ENCODE measurements around the gene PRTN3.

DNA sequence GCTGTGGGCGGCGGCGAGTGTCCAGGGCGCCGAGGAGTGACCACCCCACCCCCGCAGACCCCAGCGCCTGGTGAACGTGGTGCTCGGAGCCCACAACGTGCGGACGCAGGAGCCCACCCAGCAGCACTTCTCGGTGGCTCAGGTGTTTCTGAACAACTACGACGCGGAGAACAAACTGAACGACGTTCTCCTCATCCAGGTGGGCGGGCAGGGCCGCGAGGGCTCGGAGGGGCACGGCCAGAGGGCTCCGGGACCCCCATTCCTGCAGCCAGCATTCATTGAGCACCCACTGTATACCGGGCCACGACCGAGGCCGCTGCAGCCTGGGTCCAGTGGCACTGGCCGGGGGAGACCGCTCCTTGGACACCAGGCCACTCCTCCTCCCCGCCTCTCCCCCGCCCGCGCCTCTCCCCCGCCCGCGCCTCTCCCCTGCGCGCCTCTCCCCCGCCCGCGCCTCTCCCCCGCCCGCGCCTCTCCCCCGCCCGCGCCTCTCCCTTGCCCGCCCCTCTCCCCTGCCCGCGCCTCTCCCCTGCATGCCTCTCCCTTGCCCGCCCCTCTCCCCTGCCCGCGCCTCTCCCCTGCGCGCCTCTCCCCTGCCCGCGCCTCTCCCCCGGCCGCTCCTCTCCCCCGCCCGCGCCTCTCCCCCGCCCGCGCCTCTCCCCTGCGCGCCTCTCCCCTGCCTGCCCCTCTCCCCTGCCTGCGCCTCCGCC is 3.2 kb downstream of the PRTN3 start:
- no peak for TF ChIP-seq SPI1 (IDR thresholded peaks at IDR 0.05; ENCODE audit: low read depth, low read length)
- no peak for TF ChIP-seq TAF1 (IDR thresholded peaks at IDR 0.05; ENCODE audit: low read depth, low read length)
- no peak for TF ChIP-seq POLR2A (IDR thresholded peaks at IDR 0.05; ENCODE audit: low read depth, low read length)
- no peak for TF ChIP-seq POLR2AphosphoS5 (IDR thresholded peaks at IDR 0.05; ENCODE audit: low read depth, low read length)
- TF ChIP-seq PAX5 (IDR thresholded peaks at IDR 0.05; ENCODE audit: insufficient read depth, low read length, severe bottlenecking) = no peak

Measured in GM12891 (cell line).